ENCODE measurements around the gene ZFAND6.

DNA sequence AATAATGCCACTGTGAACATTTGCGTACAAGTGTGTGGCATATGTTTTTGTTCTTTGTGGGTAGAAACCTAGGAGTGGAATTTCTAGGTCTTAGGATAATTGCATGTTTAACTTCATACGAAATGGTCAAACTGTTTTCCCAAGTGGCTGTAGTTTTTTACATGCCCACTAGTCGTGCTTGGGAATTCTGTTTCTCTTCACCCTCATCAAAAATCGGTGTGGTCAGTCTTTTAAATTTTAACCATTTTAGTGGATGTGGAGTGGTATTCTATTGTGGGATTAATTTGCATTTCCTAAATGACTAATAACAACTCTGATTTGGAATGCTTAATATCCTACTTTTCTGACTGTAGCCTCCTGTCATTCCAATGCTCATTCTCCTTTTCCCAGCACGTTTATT is 27.6 kb downstream of the ZFAND6 start:
- TF ChIP-seq, protein P1, sequence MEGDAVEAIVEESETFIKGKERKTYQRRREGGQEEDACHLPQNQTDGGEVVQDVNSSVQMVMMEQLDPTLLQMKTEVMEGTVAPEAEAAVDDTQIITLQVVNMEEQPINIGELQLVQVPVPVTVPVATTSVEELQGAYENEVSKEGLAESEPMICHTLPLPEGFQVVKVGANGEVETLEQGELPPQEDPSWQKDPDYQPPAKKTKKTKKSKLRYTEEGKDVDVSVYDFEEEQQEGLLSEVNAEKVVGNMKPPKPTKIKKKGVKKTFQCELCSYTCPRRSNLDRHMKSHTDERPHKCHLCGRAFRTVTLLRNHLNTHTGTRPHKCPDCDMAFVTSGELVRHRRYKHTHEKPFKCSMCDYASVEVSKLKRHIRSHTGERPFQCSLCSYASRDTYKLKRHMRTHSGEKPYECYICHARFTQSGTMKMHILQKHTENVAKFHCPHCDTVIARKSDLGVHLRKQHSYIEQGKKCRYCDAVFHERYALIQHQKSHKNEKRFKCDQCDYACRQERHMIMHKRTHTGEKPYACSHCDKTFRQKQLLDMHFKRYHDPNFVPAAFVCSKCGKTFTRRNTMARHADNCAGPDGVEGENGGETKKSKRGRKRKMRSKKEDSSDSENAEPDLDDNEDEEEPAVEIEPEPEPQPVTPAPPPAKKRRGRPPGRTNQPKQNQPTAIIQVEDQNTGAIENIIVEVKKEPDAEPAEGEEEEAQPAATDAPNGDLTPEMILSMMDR (IDR thresholded peaks at IDR 0.05), result no peak
- TF ChIP-seq ZFX (IDR thresholded peaks at IDR 0.05; ENCODE audit: borderline replicate concordance), result no peak
